ENCODE measurements around the gene DVL3.

- TF ChIP-seq CTCF (IDR thresholded peaks at IDR 0.05; ENCODE audit: low read length) = no peak
- TF ChIP-seq EZH2 (IDR thresholded peaks at IDR 0.05; ENCODE audit: borderline replicate concordance, low read length) = no peak
Observed at GRCh38 chr3:184183679-184184078, 28.5 kb downstream of the DVL3 start.

Measured in OCI-LY1 (cell line).